ENCODE results near the gene LIMS2. TPM values are rescaled to one million over a fixed set of nuclear protein-coding genes. Genes with fewer than 3 reads are reported as not detected.

The LIMS2 gene
- total RNA-seq, 6 experiments from 2014 or later = 47.8 to 65.0 (median 59.1) TPM

- Mint-ChIP-seq H3K9me3 (no peaks in the 10 kb centered on the region), H3K4me3 (no peak overlapping the region), H3K36me3 (ENCODE audit: low read depth) (peaks cover 9% of the 10 kb centered on the region; the same call in 1 of the 2 replicates), H3K27ac (no peak overlapping the region), H3K27me3 (ENCODE audit: insufficient read depth) (peaks cover 4% of the 10 kb centered on the region; the same call in 1 of the 2 replicates), H3K4me1 (ENCODE audit: low read depth) (peaks cover 51% of the 10 kb centered on the region)
- no peak for DNase-seq
- TF ChIP-seq CTCF (IDR thresholded peaks at IDR 0.05) = no peak
Observed at GRCh38 chr2:127671557-127672302, 3.6 kb downstream of the LIMS2 start.

- TF ChIP-seq CTCF (IDR thresholded peaks at IDR 0.05) = no peak
- Mint-ChIP-seq H3K27ac (no peak overlapping the region), H3K36me3 (ENCODE audit: low read depth) (peaks cover 9% of the 10 kb centered on the region; the same call in 1 of the 2 replicates), H3K4me1 (ENCODE audit: low read depth) (peaks cover 49% of the 10 kb centered on the region), H3K4me3 (no peak overlapping the region), H3K9me3 (no peaks in the 10 kb centered on the region), H3K27me3 (ENCODE audit: insufficient read depth) (peaks cover 2% of the 10 kb centered on the region; the same call in 1 of the 2 replicates)
- no peak for DNase-seq
Observed at GRCh38 chr2:127670957-127671290, 4.4 kb downstream of the LIMS2 start.

- H3K27ac Mint-ChIP-seq = peak overlapping the region; percentile 29; the same call in 1 of the 2 replicates
- H3K4me3 Mint-ChIP-seq = no peak overlapping the region
- H3K27me3 Mint-ChIP-seq (ENCODE audit: insufficient read depth) = peaks cover 2% of the 10 kb centered on the region; the same call in 1 of the 2 replicates
- no peaks in the 10 kb centered on the region for H3K9me3 Mint-ChIP-seq
- peak; percentile 17 for DNase-seq
- H3K36me3 Mint-ChIP-seq (ENCODE audit: low read depth) = peaks cover 9% of the 10 kb centered on the region; the same call in 1 of the 2 replicates
- no peak for TF ChIP-seq CTCF (IDR thresholded peaks at IDR 0.05)
- H3K4me1 Mint-ChIP-seq (ENCODE audit: low read depth) = peaks cover 47% of the 10 kb centered on the region
Observed at GRCh38 chr2:127670055-127670956, 5.0 kb downstream of the LIMS2 start.

- H3K27me3 Mint-ChIP-seq (ENCODE audit: insufficient read depth) = no peaks in the 10 kb centered on the region
- peaks cover 9% of the 10 kb centered on the region; the same call in 1 of the 2 replicates for H3K36me3 Mint-ChIP-seq (ENCODE audit: low read depth)
Observed at GRCh38 chr2:127669056-127669455, 6.3 kb downstream of the LIMS2 start.

More at GRCh38 chr2:127669056-127669455, 6.3 kb downstream of the LIMS2 start:
- no peaks in the 10 kb centered on the region for H3K9me3 Mint-ChIP-seq
- no peak overlapping the region for H3K27ac Mint-ChIP-seq
- H3K4me3 Mint-ChIP-seq = no peak overlapping the region
- no peak for DNase-seq
- H3K4me1 Mint-ChIP-seq (ENCODE audit: low read depth) = peaks cover 42% of the 10 kb centered on the region
- TF ChIP-seq CTCF (IDR thresholded peaks at IDR 0.05) = no peak
